Mucosa of gallbladder (tissue), 1 donor: ENCODE measurements around the gene NDUFB8. TPM values are rescaled to one million over a fixed set of nuclear protein-coding genes. Genes with fewer than 3 reads are reported as not detected.

Experiments
- DNase-seq: peaks from one replicate; pipeline ENCODE4 v3.0.0-alpha.2; 2020; ENCODE audit warnings: low spot score
- total RNA-seq: library from RNA; stranded (reverse); gene quantifications from one replicate; pipeline ENCODE4 v1.2.1, GENCODE V29; 2021
- donor health status: DM: no; HTN: no; CAD: no.

Gene NDUFB8
- total RNA-seq, 1 donor from 2014 or later = 140 TPM

GRCh38 chr10:100537475-100537874, 7.8 kb upstream of the NDUFB8 start:
- no peak for DNase-seq

GRCh38 chr10:100535715-100536353, 6.2 kb upstream of the NDUFB8 start, which contains the start of gene HIF1AN:
Gene HIF1AN (plus strand): TSS chr10:100535943. CDS start chr10:100535959, 16 bp downstream.
- DNase-seq = peak; percentile 93

- no peak for DNase-seq
These were observed 5.7 kb upstream of the NDUFB8 start for GRCh38 chr10:100535338-100535714.

GRCh38 chr10:100534726-100535125, 5.1 kb upstream of the NDUFB8 start:
- no peak for DNase-seq

GRCh38 chr10:100531761-100532160, 2.1 kb upstream of the NDUFB8 start:
- no peak for DNase-seq

- DNase-seq = no peak
These were observed 673 bp downstream of the NDUFB8 start for GRCh38 chr10:100528921-100529474.

GRCh38 chr10:100528123-100528886, 1.4 kb downstream of the NDUFB8 start:
- DNase-seq = no peak

- no peak for DNase-seq
These were observed 5.0 kb downstream of the NDUFB8 start for GRCh38 chr10:100524638-100525037.

- DNase-seq = no peak
These were observed 5.5 kb downstream of the NDUFB8 start for GRCh38 chr10:100524206-100524605.

- no peak for DNase-seq
These were observed 6.7 kb downstream of the NDUFB8 start for GRCh38 chr10:100522945-100523344.

- DNase-seq = no peak
These were observed 7.4 kb downstream of the NDUFB8 start for GRCh38 chr10:100522107-100522801.

GRCh38 chr10:100520811-100521210, 8.9 kb downstream of the NDUFB8 start:
- no peak for DNase-seq

GRCh38 chr10:100519311-100520051, 10.2 kb downstream of the NDUFB8 start, which contains the start of gene SEC31B:
Gene SEC31B (minus strand): TSS chr10:100519861. CDS start chr10:100516952, 2,909 bp downstream.
- no peak for DNase-seq

GRCh38 chr10:100518761-100519241, 10.9 kb downstream of the NDUFB8 start:
- DNase-seq = peak; percentile 72

- no peak for DNase-seq
These were observed 12.8 kb downstream of the NDUFB8 start for GRCh38 chr10:100516847-100517246.

- DNase-seq = no peak
These were observed 14.1 kb downstream of the NDUFB8 start for GRCh38 chr10:100515612-100516011.

GRCh38 chr10:100510533-100511308, 18.9 kb downstream of the NDUFB8 start:
- DNase-seq = no peak

GRCh38 chr10:100509241-100509840, 20.3 kb downstream of the NDUFB8 start:
- DNase-seq = no peak

- no peak for DNase-seq
These were observed 20.9 kb downstream of the NDUFB8 start for GRCh38 chr10:100508691-100509150.

GRCh38 chr10:100508266-100508665, 21.4 kb downstream of the NDUFB8 start:
- no peak for DNase-seq
